ENCODE measurements around the gene HARS1.
"Not testable (repeated sequence)": the region's sequence is repeated elsewhere in the genome, so short reads cannot be mapped to it uniquely, and the experiment has no call there.

The HARS1 gene

GRCh38 chr5:140633021-140633471, 58.1 kb downstream of the HARS1 start, which contains the start of gene CD14:
Gene CD14 (minus strand): TSS chr5:140633175. CDS start chr5:140633071, 104 bp downstream.
- no peak for DNase-seq (ENCODE audit: low read depth in 2 of 2)

DNA sequence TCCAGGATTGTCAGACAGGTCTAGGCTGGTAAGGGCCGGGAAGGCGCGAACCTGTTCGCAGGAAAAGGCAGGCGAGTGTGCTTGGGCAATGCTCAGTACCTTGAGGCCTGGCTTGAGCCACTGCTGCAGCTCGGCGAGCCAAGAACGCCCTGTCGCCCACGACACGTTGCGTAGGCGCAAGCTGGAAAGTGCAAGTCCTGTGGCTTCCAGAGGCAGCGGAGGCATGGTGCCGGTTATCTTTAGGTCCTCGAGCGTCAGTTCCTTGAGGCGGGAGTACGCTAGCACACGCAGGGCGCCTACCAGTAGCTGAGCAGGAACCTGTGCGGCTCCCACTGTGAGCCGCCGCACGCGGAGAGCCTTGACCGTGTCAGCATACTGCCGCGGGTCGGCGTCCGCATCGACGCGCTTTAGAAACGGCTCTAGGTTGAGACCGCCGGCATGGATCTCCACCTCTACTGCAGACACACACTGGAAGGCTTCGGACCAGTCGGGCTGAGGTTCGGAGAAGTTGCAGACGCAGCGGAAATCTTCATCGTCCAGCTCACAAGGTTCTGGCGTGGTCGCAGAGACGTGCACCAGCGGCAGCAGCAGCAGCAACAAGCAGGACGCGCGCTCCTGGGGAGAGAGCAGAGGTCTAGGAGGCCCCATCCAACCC, 58.7 kb downstream of the HARS1 start:
- no peak for DNase-seq (ENCODE audit: low read depth in 2 of 2)

- DNase-seq (ENCODE audit: low read depth in 2 of 2): no peak
Observed at GRCh38 chr5:140631831-140632365, 59.3 kb downstream of the HARS1 start.

- DNase-seq (ENCODE audit: low read depth in 2 of 2): no peak
Observed at GRCh38 chr5:140631036-140631417, 60.1 kb downstream of the HARS1 start.

- DNase-seq (ENCODE audit: low read depth in 2 of 2): no peak
Observed at GRCh38 chr5:140630292-140631035, 60.7 kb downstream of the HARS1 start.

DNA sequence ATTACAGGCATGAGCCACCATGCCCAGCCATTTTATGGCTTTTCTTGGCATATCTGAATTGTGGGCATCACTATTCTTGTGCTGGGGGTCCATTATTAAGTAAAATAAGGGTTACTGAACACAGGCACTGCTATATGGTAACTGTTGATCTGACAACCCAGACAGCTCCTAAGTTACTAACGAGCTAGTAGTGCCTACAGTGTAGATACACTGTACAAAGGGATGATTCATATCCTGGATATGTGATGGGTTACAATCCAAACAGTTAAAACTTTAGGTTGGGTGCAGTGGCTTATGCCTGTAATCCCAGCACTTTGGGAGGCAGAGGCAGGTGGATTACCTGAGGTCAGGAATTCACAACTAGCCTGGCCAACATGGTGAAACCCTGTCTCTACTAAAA, 62.5 kb downstream of the HARS1 start:
- DNase-seq (ENCODE audit: low read depth in 2 of 2): no peak

GRCh38 chr5:140627972-140628371, 63.2 kb downstream of the HARS1 start:
- DNase-seq (ENCODE audit: low read depth in 2 of 2): no peak

- not testable (repeated sequence) for DNase-seq (ENCODE audit: low read depth in 2 of 2)
Observed at GRCh38 chr5:140624886-140625285, 66.3 kb downstream of the HARS1 start.

Measured in stimulated activated CD8-positive, alpha-beta memory T cell treated with anti-CD3 and anti-CD28 coated beads, Interleukin-7, amount 100 ng/mL, for 1 hour (primary cell).